ENCODE measurements around the gene CMKLR1. TPM values are rescaled to one million over a fixed set of nuclear protein-coding genes. Genes with fewer than 3 reads are reported as not detected.

CMKLR1 gene, protein sequence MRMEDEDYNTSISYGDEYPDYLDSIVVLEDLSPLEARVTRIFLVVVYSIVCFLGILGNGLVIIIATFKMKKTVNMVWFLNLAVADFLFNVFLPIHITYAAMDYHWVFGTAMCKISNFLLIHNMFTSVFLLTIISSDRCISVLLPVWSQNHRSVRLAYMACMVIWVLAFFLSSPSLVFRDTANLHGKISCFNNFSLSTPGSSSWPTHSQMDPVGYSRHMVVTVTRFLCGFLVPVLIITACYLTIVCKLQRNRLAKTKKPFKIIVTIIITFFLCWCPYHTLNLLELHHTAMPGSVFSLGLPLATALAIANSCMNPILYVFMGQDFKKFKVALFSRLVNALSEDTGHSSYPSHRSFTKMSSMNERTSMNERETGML
- not detected in 2 replicates for total RNA-seq

GRCh38 chr12:108338915-108339657, at the start of gene CMKLR1:
Gene CMKLR1, minus strand, starts transcription at chr12:108339311. Its CDS starts 45,720 bp downstream, at chr12:108293591.

Other genes starting within 250 kb of the CMKLR1 start
- gene WSCD2, start 210.0 kb downstream of the CMKLR1 start, total RNA-seq = not detected in 2 replicates
- gene FICD, start 176.0 kb upstream of the CMKLR1 start, total RNA-seq = 4.9 and 5.3 TPM in 2 replicates
- gene SART3, start 221.9 kb upstream of the CMKLR1 start, total RNA-seq = 41.6 and 69.6 TPM in 2 replicates
- 95.5 and 117 TPM in 2 replicates for gene ISCU, start 223.3 kb upstream of the CMKLR1 start, total RNA-seq

All from epithelial cell of umbilical artery (primary cell).